Measurements from ENCODE around the gene STAG2. TPM values are rescaled to one million over a fixed set of nuclear protein-coding genes. Genes with fewer than 3 reads are reported as not detected.

The STAG2 gene
- total and polyA plus RNA-seq, 2 experiments from 2014 or later: 68.8 to 92.8 TPM

GRCh38 chrX:123993326-123993725, 31.8 kb downstream of the STAG2 start:
- Mint-ChIP-seq H3K27ac (no peak overlapping the region), H3K27me3 (ENCODE audit: insufficient read depth, low read depth, poor library complexity) (no peaks in the 10 kb centered on the region), H3K36me3 (ENCODE audit: low read depth) (peaks cover 4% of the 10 kb centered on the region; the same call in 1 of the 3 replicates), H3K4me1 (peaks cover 26% of the 10 kb centered on the region), H3K4me3 (no peak overlapping the region), H3K9me3 (no peaks in the 10 kb centered on the region)
- Histone ChIP-seq H2AFZ (no peak overlapping the region), H3K27ac (ENCODE audit: low read depth) (no peak overlapping the region), H3K4me1 (ENCODE audit: insufficient read depth) (peaks cover 19% of the 10 kb centered on the region), H3F3A (replicated peaks; ENCODE audit: low read depth) (no peaks in the 10 kb centered on the region), H3K27me3 (ENCODE audit: insufficient read depth) (no peaks in the 10 kb centered on the region), H4K20me1 (replicated peaks; ENCODE audit: insufficient read depth) (peaks cover 27% of the 10 kb centered on the region), H3K4me2 (no peak overlapping the region), H3K36me3 (ENCODE audit: insufficient read depth) (no peaks in the 10 kb centered on the region), H3K4me3 (no peak overlapping the region), H3K79me2 (replicated peaks; ENCODE audit: insufficient read depth) (peaks cover 100% of the 10 kb centered on the region), H3K9me2 (ENCODE audit: insufficient read depth) (no peaks in the 10 kb centered on the region)
- DNase-seq (ENCODE audit: low spot score) (no peak), ATAC-seq (no peak)
- TF ChIP-seq NANOG (IDR thresholded peaks at IDR 0.05; ENCODE audit: borderline replicate concordance) (no peak), EZH2 (IDR thresholded peaks at IDR 0.05; ENCODE audit: low read depth, unreplicated experiment) (no peak), EZH2phosphoT487 (IDR thresholded peaks at IDR 0.05; ENCODE audit: unreplicated experiment) (no peak), ZNF331 (CRISPR knock-in tag; IDR thresholded peaks at IDR 0.05; ENCODE audit: low read depth) (no peak), ZNF114 (CRISPR knock-in tag; IDR thresholded peaks at IDR 0.05) (no peak), JUNB (IDR thresholded peaks at IDR 0.05; ENCODE audit: unreplicated experiment) (no peak), REST (IDR thresholded peaks at IDR 0.05; ENCODE audit: unreplicated experiment) (no peak), ZNF462 (CRISPR knock-in tag; IDR thresholded peaks at IDR 0.05) (no peak), CREB1 (CRISPR knock-in tag; IDR thresholded peaks at IDR 0.05; ENCODE audit: low read depth) (no peak), POLR2AphosphoS5 (IDR thresholded peaks at IDR 0.05; ENCODE audit: low read depth) (no peak), ETS1 (IDR thresholded peaks at IDR 0.05) (no peak), CTCF (conservative IDR thresholded peaks at IDR 0.05; ENCODE audit: low read depth in 2 of 2) (no peak), STAT1 (IDR thresholded peaks at IDR 0.05; ENCODE audit: unreplicated experiment) (no peak)
